ENCODE results near the gene PHLPP1. TPM values are rescaled to one million over a fixed set of nuclear protein-coding genes. Genes with fewer than 3 reads are reported as not detected.

PHLPP1 gene
- total RNA-seq, 1 experiment from 2014 or later: 14.7 TPM

GRCh38 chr18:62998443-62998842, 283.1 kb downstream of the PHLPP1 start:
- Histone ChIP-seq H3K9me3 (ENCODE audit: control insufficient read depth in 1 of 2, insufficient read depth in 1 of 2, low read depth in 1 of 2, low read length in 2 of 2) (no peaks in the 10 kb centered on the region), H3K4me2 (ENCODE audit: low read length) (no peak overlapping the region), H3K4me3 (replicated peaks in 1 of 2; ENCODE audit: low read depth in 1 of 2, low read length in 2 of 2) (no peak overlapping the region), H2AFZ (ENCODE audit: low read depth, low read length, poor library complexity, severe bottlenecking) (no peak overlapping the region), H4K20me1 (ENCODE audit: insufficient read depth) (no peaks in the 10 kb centered on the region), H3K9me2 (ENCODE audit: insufficient read depth) (no peaks in the 10 kb centered on the region), H3K79me2 (ENCODE audit: insufficient read depth, low read length) (no peaks in the 10 kb centered on the region), H3K4me1 (ENCODE audit: control insufficient read depth in 1 of 2, insufficient read depth in 2 of 2, low read length in 2 of 2) (no peaks in the 10 kb centered on the region), H3K27ac (ENCODE audit: low read depth, low read length) (no peak overlapping the region), H3K36me3 (ENCODE audit: control insufficient read depth in 1 of 2, insufficient read depth in 2 of 2, low read length in 2 of 2) (no peaks in the 10 kb centered on the region), H3K9ac (ENCODE audit: low read length) (no peak overlapping the region), H3K27me3 (ENCODE audit: insufficient read depth, low read length) (no peaks in the 10 kb centered on the region; the same call in 1 of the 2 replicates)
- ATAC-seq (no peak), DNase-seq (ENCODE audit: low read depth, low spot score) (no peak)
- ChIA-PET POLR2A (no interaction called here), RAD21 (ENCODE audit: low non-redundant PET in 1 of 2, low total read pairs in 2 of 2, uncharacterized antibody in 2 of 2, unreplicated experiment in 2 of 2) (no interaction called here), CTCF (no interaction called here)
- TF ChIP-seq JUND (IDR thresholded peaks at IDR 0.05) (no peak), FOSL1 (IDR thresholded peaks at IDR 0.05; ENCODE audit: low read depth) (no peak), RAD21 (IDR thresholded peaks at IDR 0.05; ENCODE audit: low read depth) (no peak), EGR1 (IDR thresholded peaks at IDR 0.05; ENCODE audit: low read depth) (no peak), TCF7L2 (IDR thresholded peaks at IDR 0.05; ENCODE audit: borderline replicate concordance, extremely low read depth, insufficient read depth, insufficient read length) (no peak), YY1 (IDR thresholded peaks at IDR 0.05; ENCODE audit: extremely low read depth, insufficient replicate concordance, low read depth, low read length) (no peak), ATF3 (IDR thresholded peaks at IDR 0.05) (no peak), POLR2AphosphoS5 (IDR thresholded peaks at IDR 0.05; ENCODE audit: low read depth, low read length) (no peak), CTCF (IDR thresholded peaks at IDR 0.05 in 2 of 3, conservative IDR thresholded peaks at IDR 0.05 in 1 of 3; ENCODE audit: borderline replicate concordance in 1 of 3, insufficient read depth in 1 of 3, low read depth in 2 of 3, low read length in 2 of 3) (no peak), ZNF274 (IDR thresholded peaks at IDR 0.05; ENCODE audit: low read depth, low read length) (no peak), EZH2 (IDR thresholded peaks at IDR 0.05) (no peak), SIN3A (IDR thresholded peaks at IDR 0.05; ENCODE audit: low read depth) (no peak), REST (IDR thresholded peaks at IDR 0.05; ENCODE audit: low read depth) (no peak), CEBPB (IDR thresholded peaks at IDR 0.05; ENCODE audit: low read depth) (no peak), ELF1 (IDR thresholded peaks at IDR 0.05; ENCODE audit: borderline replicate concordance, low read depth) (no peak)
- TF ChIP-seq, protein P1, sequence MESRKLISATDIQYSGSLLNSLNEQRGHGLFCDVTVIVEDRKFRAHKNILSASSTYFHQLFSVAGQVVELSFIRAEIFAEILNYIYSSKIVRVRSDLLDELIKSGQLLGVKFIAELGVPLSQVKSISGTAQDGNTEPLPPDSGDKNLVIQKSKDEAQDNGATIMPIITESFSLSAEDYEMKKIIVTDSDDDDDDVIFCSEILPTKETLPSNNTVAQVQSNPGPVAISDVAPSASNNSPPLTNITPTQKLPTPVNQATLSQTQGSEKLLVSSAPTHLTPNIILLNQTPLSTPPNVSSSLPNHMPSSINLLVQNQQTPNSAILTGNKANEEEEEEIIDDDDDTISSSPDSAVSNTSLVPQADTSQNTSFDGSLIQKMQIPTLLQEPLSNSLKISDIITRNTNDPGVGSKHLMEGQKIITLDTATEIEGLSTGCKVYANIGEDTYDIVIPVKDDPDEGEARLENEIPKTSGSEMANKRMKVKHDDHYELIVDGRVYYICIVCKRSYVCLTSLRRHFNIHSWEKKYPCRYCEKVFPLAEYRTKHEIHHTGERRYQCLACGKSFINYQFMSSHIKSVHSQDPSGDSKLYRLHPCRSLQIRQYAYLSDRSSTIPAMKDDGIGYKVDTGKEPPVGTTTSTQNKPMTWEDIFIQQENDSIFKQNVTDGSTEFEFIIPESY (IDR thresholded peaks at IDR 0.05; ENCODE audit: extremely low read depth, insufficient replicate concordance, low read length): no peak
- TF ChIP-seq, protein P2, sequence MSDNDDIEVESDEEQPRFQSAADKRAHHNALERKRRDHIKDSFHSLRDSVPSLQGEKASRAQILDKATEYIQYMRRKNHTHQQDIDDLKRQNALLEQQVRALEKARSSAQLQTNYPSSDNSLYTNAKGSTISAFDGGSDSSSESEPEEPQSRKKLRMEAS (IDR thresholded peaks at IDR 0.05): no peak
- intact Hi-C loops (cut with micrococcal nuclease): loop anchor here (10.0 kb wide), 1 partner anchor 64 kb away; no protein-coding TSS in a partner anchor
- no TSS peak for BruUV-seq (replicated peaks)

All from HCT116 (cell line).